ENCODE data around the gene ADCK2.
A peak's percentile ranks its signal among the peaks of the same experiment; 100 is the strongest.

Gene ADCK2

GRCh38 chr7:140696680-140697446 lies 24.1 kb downstream of the ADCK2 start, which contains the start of gene NDUFB2:
Gene NDUFB2 (plus strand): TSS chr7:140696708. CDS start chr7:140696745, 37 bp downstream.
- no peak within 1 kb of the TSS for H2AFZ ChIP-seq (ENCODE audit: low read length)
- no peaks in the 10 kb centered on the region for H3K9me2 ChIP-seq (ENCODE audit: low read depth, low read length)
- H3K4me3 ChIP-seq (ENCODE audit: low read depth, low read length, poor library complexity, severe bottlenecking) = peak within 1 kb of the TSS; percentile 70
- H3K9ac ChIP-seq (ENCODE audit: low read length) = peak within 1 kb of the TSS; percentile 77
- H3K4me2 ChIP-seq (ENCODE audit: low read length) = peak within 1 kb of the TSS; percentile 83
- peaks cover 25% of the 10 kb centered on the region for H3K4me1 ChIP-seq (ENCODE audit: insufficient read depth, low read length, severe bottlenecking)
- H3K79me2 ChIP-seq (ENCODE audit: insufficient read depth, low read length) = peaks cover 43% of the 10 kb centered on the region
- peak within 1 kb of the TSS; percentile 68 for H3K27ac ChIP-seq (ENCODE audit: low read depth, low read length, poor library complexity, severe bottlenecking)
- H4K20me1 ChIP-seq (ENCODE audit: insufficient read depth, low read length) = no peaks in the 10 kb centered on the region
- H3F3A ChIP-seq (ENCODE audit: insufficient read depth, low read length) = no peaks in the 10 kb centered on the region
- no peaks in the 10 kb centered on the region for H3K9me3 ChIP-seq (ENCODE audit: low read length)
- TF ChIP-seq EZH2 (IDR thresholded peaks at IDR 0.05; ENCODE audit: borderline replicate concordance, low read length) = no peak
- TF ChIP-seq CTCF (IDR thresholded peaks at IDR 0.05; ENCODE audit: low read length) = no peak
- H3K27me3 ChIP-seq (ENCODE audit: insufficient read depth, low read length) = no peaks in the 10 kb centered on the region
- H3K36me3 ChIP-seq (ENCODE audit: insufficient read depth, low read length) = peaks cover 31% of the 10 kb centered on the region

- Histone ChIP-seq H3K27me3 (ENCODE audit: insufficient read depth, low read length) (no peaks in the 10 kb centered on the region), H3K9ac (ENCODE audit: low read length) (peak overlapping the region; percentile 77), H4K20me1 (ENCODE audit: insufficient read depth, low read length) (no peaks in the 10 kb centered on the region), H3K36me3 (ENCODE audit: insufficient read depth, low read length) (peaks cover 27% of the 10 kb centered on the region), H3K79me2 (ENCODE audit: insufficient read depth, low read length) (peaks cover 50% of the 10 kb centered on the region), H3K27ac (ENCODE audit: low read depth, low read length, poor library complexity, severe bottlenecking) (peak overlapping the region; percentile 68), H3F3A (ENCODE audit: insufficient read depth, low read length) (no peaks in the 10 kb centered on the region), H3K9me2 (ENCODE audit: low read depth, low read length) (no peaks in the 10 kb centered on the region), H2AFZ (ENCODE audit: low read length) (no peak overlapping the region), H3K4me2 (ENCODE audit: low read length) (peak overlapping the region; percentile 83), H3K4me3 (ENCODE audit: low read depth, low read length, poor library complexity, severe bottlenecking) (peak overlapping the region; percentile 70), H3K9me3 (ENCODE audit: low read length) (no peaks in the 10 kb centered on the region), H3K4me1 (ENCODE audit: insufficient read depth, low read length, severe bottlenecking) (peaks cover 25% of the 10 kb centered on the region)
- TF ChIP-seq CTCF (IDR thresholded peaks at IDR 0.05; ENCODE audit: low read length) (no peak; the same call in 1 of the 2 replicates), EZH2 (IDR thresholded peaks at IDR 0.05; ENCODE audit: borderline replicate concordance, low read length) (no peak)
Measured at GRCh38 chr7:140697447-140698143, 24.9 kb downstream of the ADCK2 start.

GRCh38 chr7:140698477-140698876 lies 25.7 kb downstream of the ADCK2 start:
- H3K9ac ChIP-seq (ENCODE audit: low read length) = peak overlapping the region; percentile 77
- H3K79me2 ChIP-seq (ENCODE audit: insufficient read depth, low read length) = peaks cover 51% of the 10 kb centered on the region
- H3K36me3 ChIP-seq (ENCODE audit: insufficient read depth, low read length) = peaks cover 32% of the 10 kb centered on the region
- peak overlapping the region; percentile 83 for H3K4me2 ChIP-seq (ENCODE audit: low read length)
- peaks cover 25% of the 10 kb centered on the region for H3K4me1 ChIP-seq (ENCODE audit: insufficient read depth, low read length, severe bottlenecking)
- no peak overlapping the region for H2AFZ ChIP-seq (ENCODE audit: low read length)
- peak overlapping the region; percentile 70 for H3K4me3 ChIP-seq (ENCODE audit: low read depth, low read length, poor library complexity, severe bottlenecking)
- no peak for TF ChIP-seq EZH2 (IDR thresholded peaks at IDR 0.05; ENCODE audit: borderline replicate concordance, low read length)
- no peak for TF ChIP-seq CTCF (IDR thresholded peaks at IDR 0.05; ENCODE audit: low read length)
- no peaks in the 10 kb centered on the region for H3F3A ChIP-seq (ENCODE audit: insufficient read depth, low read length)
- no peaks in the 10 kb centered on the region for H3K9me2 ChIP-seq (ENCODE audit: low read depth, low read length)
- no peaks in the 10 kb centered on the region for H3K27me3 ChIP-seq (ENCODE audit: insufficient read depth, low read length)
- no peaks in the 10 kb centered on the region for H3K9me3 ChIP-seq (ENCODE audit: low read length)
- no peaks in the 10 kb centered on the region for H4K20me1 ChIP-seq (ENCODE audit: insufficient read depth, low read length)
- H3K27ac ChIP-seq (ENCODE audit: low read depth, low read length, poor library complexity, severe bottlenecking) = no peak overlapping the region
